MCF 10A (cell line): ENCODE measurements around the gene CEP128. TPM values are rescaled to one million over a fixed set of nuclear protein-coding genes. Genes with fewer than 3 reads are reported as not detected.

ENCODE experiments used
- BruUV-seq: library from RNA; stranded (reverse); fragments of 400-500 nt; replicated peaks from 2 replicates; lab custom pipeline; 2021; lab: Mats Ljungman, UMichigan
- CTCF ChIA-PET: fragments of 300-600 bp; sonication (Branson Sonifier 250); formaldehyde crosslinking; extraction: SDS; loops from one replicate; lab custom pipeline; 2021; ENCODE audit warnings: antibody characterized with exemption, inconsistent platforms; lab: Yijun Ruan, JAX
- POLR2A ChIA-PET: fragments of 300-600, 350-650 bp; sonication (Branson Sonifier 250); formaldehyde crosslinking; extraction: SDS; loops from one replicate; lab custom pipeline; 2020; ENCODE audit warnings: antibody characterized with exemption, inconsistent platforms; lab: Yijun Ruan, JAX
- DNase-seq: peaks from one replicate; pipeline ENCODE4 v3.0.0-alpha.2; 2018; ENCODE audit not compliant: unreplicated experiment
- H3K27ac Mint-ChIP-seq: one replicate; pipeline ENCODE4 v1.8.0; 2022; ENCODE audit warnings: mild to moderate bottlenecking, low read depth, mixed read lengths; ENCODE audit not compliant: unreplicated experiment
- H3K27me3 Mint-ChIP-seq: one replicate; pipeline ENCODE4 v1.8.0; 2022; ENCODE audit warnings: mixed read lengths; ENCODE audit not compliant: insufficient read depth, unreplicated experiment
- H3K36me3 Mint-ChIP-seq: one replicate; pipeline ENCODE4 v1.8.0; 2022; ENCODE audit warnings: mild to moderate bottlenecking, moderate library complexity, mixed read lengths; ENCODE audit not compliant: insufficient read depth, unreplicated experiment
- H3K4me1 Mint-ChIP-seq: one replicate; pipeline ENCODE4 v1.8.0; 2022; ENCODE audit warnings: mixed read lengths; ENCODE audit not compliant: insufficient read depth, unreplicated experiment
- H3K4me3 Mint-ChIP-seq: one replicate; pipeline ENCODE4 v1.8.0; 2022; ENCODE audit warnings: mild to moderate bottlenecking, moderate library complexity, mixed read lengths; ENCODE audit not compliant: unreplicated experiment
- H3K9me3 Mint-ChIP-seq: one replicate; pipeline ENCODE4 v1.8.0; 2022; ENCODE audit warnings: mixed read lengths; ENCODE audit not compliant: unreplicated experiment
- intact Hi-C: fragments of 100-400 bp; cut with micrococcal nuclease; formaldehyde crosslinking; loops from 2 replicates; pipeline ENCODE4 v1.14.1; 2022
- total RNA-seq: library from RNA; stranded (reverse); gene quantifications from 2 replicates; pipeline ENCODE4 v1.2.3, GENCODE V29; 2022
- TF ChIP-seq, protein P1 (sequence below): fragments of 200-600 bp; IDR thresholded peaks from one replicate; pipeline ENCODE4 v1.8.0; 2022; ENCODE audit warnings: antibody characterized with exemption, mild to moderate bottlenecking; ENCODE audit not compliant: unreplicated experiment

CEP128 gene
- total RNA-seq, 1 experiment from 2014 or later: 12.5 TPM

DNA sequence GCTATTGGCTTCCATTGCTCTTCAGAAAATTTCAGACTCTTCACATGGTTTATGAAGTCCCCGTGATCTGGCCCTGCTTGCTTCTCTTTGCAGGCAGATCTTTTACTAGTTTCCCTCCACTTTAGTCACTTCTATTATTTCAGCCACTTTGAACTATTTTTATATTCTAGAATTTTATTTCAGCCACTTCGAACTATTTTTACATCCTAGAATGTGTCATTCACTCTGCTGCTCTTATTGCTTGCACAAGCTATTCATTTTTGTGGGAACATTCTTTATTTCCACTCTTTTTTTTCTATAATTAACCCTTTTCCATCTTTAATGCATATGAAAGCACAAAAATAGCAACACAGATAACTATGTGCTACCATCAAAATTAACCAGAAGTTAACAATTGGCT lies 38.4 kb upstream of the CEP128 start:
- TF ChIP-seq, protein P1, sequence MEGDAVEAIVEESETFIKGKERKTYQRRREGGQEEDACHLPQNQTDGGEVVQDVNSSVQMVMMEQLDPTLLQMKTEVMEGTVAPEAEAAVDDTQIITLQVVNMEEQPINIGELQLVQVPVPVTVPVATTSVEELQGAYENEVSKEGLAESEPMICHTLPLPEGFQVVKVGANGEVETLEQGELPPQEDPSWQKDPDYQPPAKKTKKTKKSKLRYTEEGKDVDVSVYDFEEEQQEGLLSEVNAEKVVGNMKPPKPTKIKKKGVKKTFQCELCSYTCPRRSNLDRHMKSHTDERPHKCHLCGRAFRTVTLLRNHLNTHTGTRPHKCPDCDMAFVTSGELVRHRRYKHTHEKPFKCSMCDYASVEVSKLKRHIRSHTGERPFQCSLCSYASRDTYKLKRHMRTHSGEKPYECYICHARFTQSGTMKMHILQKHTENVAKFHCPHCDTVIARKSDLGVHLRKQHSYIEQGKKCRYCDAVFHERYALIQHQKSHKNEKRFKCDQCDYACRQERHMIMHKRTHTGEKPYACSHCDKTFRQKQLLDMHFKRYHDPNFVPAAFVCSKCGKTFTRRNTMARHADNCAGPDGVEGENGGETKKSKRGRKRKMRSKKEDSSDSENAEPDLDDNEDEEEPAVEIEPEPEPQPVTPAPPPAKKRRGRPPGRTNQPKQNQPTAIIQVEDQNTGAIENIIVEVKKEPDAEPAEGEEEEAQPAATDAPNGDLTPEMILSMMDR: no peak
- Mint-ChIP-seq H3K27me3 (peaks cover 64% of the 10 kb centered on the region), H3K9me3 (no peaks in the 10 kb centered on the region), H3K4me1 (no peaks in the 10 kb centered on the region), H3K27ac (no peak overlapping the region), H3K36me3 (no peaks in the 10 kb centered on the region), H3K4me3 (no peak overlapping the region)
- no TSS peak for BruUV-seq
- ChIA-PET CTCF (interaction anchor here (1.0 kb wide), 1 partner anchor 25 kb away, joined by 3 read pairs; the partner anchor contains the start of gene TSHR), POLR2A (interaction anchor here (0.6 kb wide), 1 partner anchor 209 kb away, joined by 3 read pairs; no protein-coding TSS in a partner anchor)
- DNase-seq: no peak
- intact Hi-C loops: no loop called here

- H3K4me1 Mint-ChIP-seq: no peaks in the 10 kb centered on the region
- H3K9me3 Mint-ChIP-seq: no peaks in the 10 kb centered on the region
- H3K4me3 Mint-ChIP-seq: no peak overlapping the region
- DNase-seq: no peak
- no peak overlapping the region for H3K27ac Mint-ChIP-seq
- TF ChIP-seq, protein P1: no peak
- no TSS peak for BruUV-seq
- intact Hi-C loops: no loop called here
- H3K27me3 Mint-ChIP-seq: peaks cover 65% of the 10 kb centered on the region
- POLR2A ChIA-PET: no interaction called here
- CTCF ChIA-PET: interaction anchor here (0.6 to 12.9 kb wide), 8 partner anchors 9 to 761 kb away, joined by 3 to 124 read pairs (median 4); no protein-coding TSS in a partner anchor
- no peaks in the 10 kb centered on the region for H3K36me3 Mint-ChIP-seq
These were observed 36.9 kb upstream of the CEP128 start for GRCh38 chr14:80978403-80978802.

GRCh38 chr14:80977221-80977620 lies 35.7 kb upstream of the CEP128 start:
- H3K27me3 Mint-ChIP-seq: peaks cover 72% of the 10 kb centered on the region

GRCh38 chr14:80974679-80975078 lies 33.1 kb upstream of the CEP128 start:
- CTCF ChIA-PET: interaction anchor here (0.6 to 12.9 kb wide), 4 partner anchors 13 to 313 kb away, joined by 3 to 124 read pairs (median 5); partner anchors contain the start of gene CEP128
- BruUV-seq: no TSS peak
- Mint-ChIP-seq H3K36me3 (no peaks in the 10 kb centered on the region), H3K4me1 (no peaks in the 10 kb centered on the region), H3K27me3 (peaks cover 50% of the 10 kb centered on the region), H3K27ac (no peak overlapping the region), H3K4me3 (no peak overlapping the region), H3K9me3 (no peaks in the 10 kb centered on the region)
- TF ChIP-seq, protein P1: no peak
- DNase-seq: no peak
- POLR2A ChIA-PET: interaction anchor here (1.2 to 1.5 kb wide), 3 partner anchors 11 to 18 kb away, joined by 4 to 5 read pairs (median 4); no protein-coding TSS in a partner anchor
- intact Hi-C loops: no loop called here

More at GRCh38 chr14:80977221-80977620, 35.7 kb upstream of the CEP128 start:
- Mint-ChIP-seq H3K4me3 (no peak overlapping the region), H3K4me1 (no peaks in the 10 kb centered on the region), H3K27ac (no peak overlapping the region), H3K9me3 (no peaks in the 10 kb centered on the region), H3K36me3 (no peaks in the 10 kb centered on the region)
- CTCF ChIA-PET: interaction anchor here (0.6 to 12.9 kb wide), 4 partner anchors 10 to 194 kb away, joined by 3 to 124 read pairs (median 6); no protein-coding TSS in a partner anchor
- POLR2A ChIA-PET: no interaction called here
- TF ChIP-seq, protein P1: no peak
- DNase-seq: no peak
- intact Hi-C loops: no loop called here
- no TSS peak for BruUV-seq
